Adrenal gland (tissue), 5 donors: ENCODE results near the gene ZNF48.

Experiments
- CTCF ChIP-seq, 6 experiments: fragments of 450-650 bp in 4 of 6; fragments of 200-600 bp in 2 of 6; sonication (generic) in 1 of 6; IDR thresholded peaks; 1 replicate in 5 of 6; 2 replicates in 1 of 6; pipeline versions ENCODE4 v1.5.1 to v1.8.0; 2016 to 2021; ENCODE audit warnings: antibody characterized with exemption in 6 of 6, mild to moderate bottlenecking in 2 of 6, moderate library complexity in 1 of 6
- POLR2A ChIP-seq, 2 donors: fragments of 450-650 bp; IDR thresholded peaks; one replicate each; pipeline ENCODE4 v1.6.1; 2017; ENCODE audit warnings: antibody characterized with exemption in 2 of 2, mild to moderate bottlenecking in 2 of 2, moderate library complexity in 1 of 2
- donor health status: DM: no; HTN: no; CAD: no.

- no peak for TF ChIP-seq CTCF (IDR thresholded peaks at IDR 0.05)
- no peak for TF ChIP-seq POLR2A (IDR thresholded peaks at IDR 0.05)
These were observed 44.9 kb upstream of the ZNF48 start for GRCh38 chr16:30350134-30350871.
